ENCODE results near the gene THSD4.
"Not testable (repeated sequence)": the region's sequence is repeated elsewhere in the genome, so short reads cannot be mapped to it uniquely, and the experiment has no call there.

THSD4 gene

DNA sequence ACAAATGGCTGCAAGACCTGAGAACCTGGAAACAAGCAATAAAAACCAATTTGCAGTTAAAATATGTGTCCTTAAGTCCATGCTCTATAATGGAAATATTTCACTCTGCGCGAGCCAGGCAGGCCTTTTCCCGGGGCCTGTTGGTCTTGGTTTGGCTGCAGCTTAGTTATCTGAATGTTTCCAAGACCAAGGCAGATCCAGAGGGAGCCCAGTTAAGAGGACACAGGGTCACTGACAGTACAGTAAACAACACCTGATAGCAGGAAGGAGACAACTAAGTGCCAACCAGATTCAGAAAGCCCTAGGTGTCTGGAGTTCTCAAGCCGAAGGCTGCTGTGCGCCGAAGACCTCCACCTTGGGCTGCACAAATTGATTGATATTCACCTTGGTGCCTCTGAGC lies 32.8 kb downstream of the THSD4 start:
- no peak for DNase-seq

GRCh38 chr15:71149646-71150557 lies 34.6 kb downstream of the THSD4 start:
- no peak for DNase-seq

DNA sequence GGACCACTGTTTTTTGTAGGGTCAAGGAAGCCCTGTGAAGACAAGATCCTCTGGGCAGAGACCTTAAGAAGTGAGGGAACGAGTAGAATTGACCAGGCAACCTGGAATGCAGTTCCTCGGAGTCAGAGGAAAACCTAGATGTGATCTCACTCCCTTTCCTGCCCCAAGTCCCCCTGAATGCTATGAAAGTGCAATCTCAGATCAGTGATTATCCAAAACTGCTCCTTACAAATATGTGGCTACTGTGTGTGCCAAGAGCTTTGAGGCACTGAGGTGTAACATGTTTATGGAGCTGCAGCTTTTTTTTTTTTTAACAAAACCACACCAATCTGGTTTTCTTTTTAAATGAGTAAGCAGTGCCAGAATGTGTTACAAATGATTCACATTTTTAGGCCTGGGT lies 35.8 kb downstream of the THSD4 start:
- no peak for DNase-seq

DNA sequence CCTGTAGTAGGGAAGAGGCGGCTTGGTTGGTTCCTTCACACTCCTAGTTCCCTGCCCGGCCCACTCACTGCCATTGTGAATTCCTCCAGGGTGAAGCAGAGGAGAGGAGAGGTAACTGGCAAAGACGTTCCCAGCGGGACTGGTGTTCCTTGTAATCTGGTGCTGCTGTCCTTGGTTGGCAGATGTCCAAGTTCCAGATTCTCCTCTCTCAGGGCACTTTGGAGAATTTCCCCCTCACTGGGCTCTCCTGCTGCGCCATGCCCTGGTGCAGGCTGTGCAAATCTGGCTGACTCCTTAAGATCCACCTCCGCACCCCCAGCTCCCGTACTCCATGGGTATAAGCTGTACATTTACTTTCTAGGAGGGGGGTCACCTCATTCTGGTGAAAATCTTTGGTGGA lies 37.3 kb downstream of the THSD4 start:
- DNase-seq: no peak

GRCh38 chr15:71153823-71154524 lies 38.7 kb downstream of the THSD4 start:
- DNase-seq: no peak

GRCh38 chr15:71154607-71155200 lies 39.4 kb downstream of the THSD4 start:
- DNase-seq: no peak

- no peak for DNase-seq
These were observed 40.3 kb downstream of the THSD4 start for GRCh38 chr15:71155534-71155933.

GRCh38 chr15:71160976-71161375 lies 45.7 kb downstream of the THSD4 start:
- DNase-seq: no peak

DNA sequence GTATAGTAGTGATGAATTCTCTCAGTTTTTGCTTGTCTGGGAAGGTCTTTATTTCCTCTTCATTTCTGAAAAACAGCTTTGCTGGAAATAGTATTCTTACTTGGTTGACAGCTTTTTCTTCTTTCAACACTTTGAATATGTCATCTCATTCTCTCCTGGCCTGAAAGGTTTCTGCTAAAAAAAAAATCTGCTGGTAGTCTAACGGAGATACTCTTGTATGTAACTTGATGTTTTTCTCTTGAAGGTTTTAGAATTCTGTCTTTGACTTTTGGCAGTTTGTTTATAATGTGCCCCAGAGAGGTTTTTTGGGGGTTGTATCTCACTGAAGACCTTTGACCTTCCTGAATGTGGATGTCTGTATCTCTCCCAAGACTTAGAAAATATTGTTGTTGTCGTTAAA lies 47.0 kb downstream of the THSD4 start:
- no peak for DNase-seq

DNA sequence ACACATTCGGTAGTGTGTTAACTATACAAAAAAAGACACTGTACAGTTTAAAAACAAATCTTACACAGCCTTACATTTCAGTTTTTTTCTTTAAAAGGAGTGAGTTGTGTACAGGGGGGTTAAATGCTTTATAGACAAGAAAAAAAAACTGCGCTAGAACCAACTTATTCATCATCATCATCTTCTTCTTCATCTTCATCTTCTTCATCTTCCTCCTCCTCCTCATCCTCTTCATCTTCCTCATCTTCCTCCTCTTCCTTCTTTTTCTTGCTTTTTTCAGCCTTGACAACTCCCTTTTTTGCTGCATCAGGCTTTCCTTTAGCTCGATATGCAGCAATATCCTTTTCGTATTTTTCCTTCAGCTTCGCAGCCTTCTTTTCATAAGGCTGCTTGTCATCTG lies 49.3 kb downstream of the THSD4 start:
- not testable (repeated sequence) for DNase-seq

DNA sequence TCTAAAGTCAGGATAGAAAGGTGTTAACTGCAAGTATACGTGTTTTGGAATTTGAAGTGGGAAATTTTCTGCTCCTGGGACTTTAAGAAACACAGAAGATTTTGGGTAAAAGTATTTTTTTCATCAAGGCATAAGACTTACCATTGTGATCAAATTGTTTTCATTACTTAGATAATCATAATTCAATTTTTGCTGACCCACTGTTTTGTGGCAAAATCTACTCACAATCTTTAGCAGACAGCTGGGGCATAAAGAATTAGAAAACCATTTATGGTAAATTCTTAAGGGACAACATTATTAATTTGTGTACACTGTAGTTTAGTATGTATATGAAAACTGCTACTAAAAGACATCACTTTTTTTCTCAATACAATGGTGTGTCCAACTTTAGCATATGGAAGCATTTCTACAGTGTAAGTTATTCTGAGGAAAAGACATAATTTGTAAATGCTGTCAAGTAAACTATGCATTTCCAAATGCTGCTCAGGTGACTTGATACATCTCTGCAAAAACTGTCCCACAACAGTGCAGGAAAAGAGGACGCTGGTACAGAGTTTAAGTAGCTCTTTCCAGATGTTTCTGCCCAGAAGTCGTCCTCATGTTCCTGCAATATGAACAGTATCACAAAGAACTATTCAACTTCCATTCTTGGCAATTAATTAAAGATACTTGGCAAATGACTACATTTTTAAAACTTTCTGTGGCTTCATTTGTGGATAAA lies 52.3 kb downstream of the THSD4 start:
- no peak for DNase-seq

DNA sequence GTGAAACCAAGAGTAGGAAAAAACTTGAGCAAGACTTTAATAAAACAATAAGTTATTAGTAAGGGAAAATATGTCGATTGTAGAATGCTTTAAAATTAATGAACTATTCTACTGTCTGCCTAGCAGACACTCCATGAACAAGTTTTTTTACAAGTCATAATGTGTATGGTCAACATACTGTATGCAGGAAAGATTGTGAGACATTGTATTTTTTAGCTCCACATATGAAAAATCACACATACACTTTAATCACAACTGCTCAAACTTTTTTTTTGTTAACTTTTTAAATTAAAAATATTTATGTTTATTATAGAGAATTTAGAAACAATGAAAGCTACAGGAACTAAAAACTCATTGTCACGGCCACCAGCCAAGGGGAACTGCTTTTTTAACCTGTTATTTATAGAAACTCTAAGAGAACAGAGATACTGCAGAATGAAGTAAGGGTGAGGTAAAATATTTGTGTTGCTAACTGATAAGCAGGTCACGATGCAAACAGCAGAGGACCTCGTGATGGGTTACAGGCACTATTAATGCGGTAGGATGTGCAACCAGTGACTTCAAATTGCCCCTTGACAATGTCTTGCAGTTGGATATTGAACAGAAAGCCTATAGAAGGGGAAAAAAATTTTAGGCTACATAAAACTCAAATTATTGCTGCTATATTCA lies 53.0 kb downstream of the THSD4 start:
- no peak for DNase-seq

DNA sequence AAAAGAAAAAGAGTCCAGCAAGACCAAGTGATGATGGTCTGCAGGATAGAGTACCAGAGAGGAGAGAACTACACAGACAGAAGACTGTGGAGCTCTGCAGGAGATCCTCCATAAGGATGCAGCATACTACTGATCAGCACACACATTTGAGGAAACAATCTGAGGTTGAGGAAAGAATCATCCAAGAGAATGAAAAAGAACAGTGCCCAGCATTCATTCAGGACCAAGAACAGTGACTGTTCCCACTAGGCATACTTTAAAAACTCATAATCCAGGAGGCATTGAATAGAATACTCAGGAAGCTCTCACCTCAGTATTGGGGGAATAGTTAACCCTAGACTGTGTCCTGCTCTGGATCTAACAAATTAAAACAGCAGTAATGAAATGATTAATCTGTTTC lies 54.9 kb downstream of the THSD4 start:
- no peak for DNase-seq

DNA sequence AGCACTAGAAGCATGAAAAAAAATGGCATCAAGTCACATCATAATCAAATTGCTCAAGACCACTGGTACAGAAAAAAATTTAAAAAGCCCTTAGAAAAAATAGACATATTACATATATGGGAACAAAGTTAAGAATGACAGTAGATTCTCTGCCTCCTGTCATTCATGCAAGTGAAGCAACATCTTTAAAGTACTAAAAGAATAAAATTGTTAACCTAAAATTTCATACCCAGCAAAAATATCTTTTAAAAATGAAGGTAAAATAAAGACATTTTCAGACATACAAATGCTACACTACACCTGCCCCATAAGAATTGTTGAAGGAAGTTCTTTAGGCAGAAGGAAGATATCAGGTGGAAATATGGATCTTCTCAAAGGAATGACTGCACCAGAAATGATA lies 55.9 kb downstream of the THSD4 start:
- no peak for DNase-seq

DNA sequence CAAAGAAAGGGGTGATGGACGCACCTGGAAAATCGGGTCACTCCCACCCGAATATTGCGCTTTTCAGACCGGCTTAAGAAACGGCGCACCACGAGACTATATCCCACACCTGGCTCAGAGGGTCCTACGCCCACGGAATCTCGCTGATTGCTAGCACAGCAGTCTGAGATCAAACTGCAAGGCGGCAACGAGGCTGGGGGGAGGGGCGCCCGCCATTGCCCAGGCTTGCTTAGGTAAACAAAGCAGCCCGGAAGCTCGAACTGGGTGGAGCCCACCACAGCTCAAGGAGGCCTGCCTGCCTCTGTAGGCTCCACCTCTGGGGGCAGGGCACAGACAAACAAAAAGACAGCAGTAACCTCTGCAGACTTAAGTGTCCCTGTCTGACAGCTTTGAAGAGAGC lies 59.1 kb downstream of the THSD4 start:
- DNase-seq: not testable (repeated sequence)

DNA sequence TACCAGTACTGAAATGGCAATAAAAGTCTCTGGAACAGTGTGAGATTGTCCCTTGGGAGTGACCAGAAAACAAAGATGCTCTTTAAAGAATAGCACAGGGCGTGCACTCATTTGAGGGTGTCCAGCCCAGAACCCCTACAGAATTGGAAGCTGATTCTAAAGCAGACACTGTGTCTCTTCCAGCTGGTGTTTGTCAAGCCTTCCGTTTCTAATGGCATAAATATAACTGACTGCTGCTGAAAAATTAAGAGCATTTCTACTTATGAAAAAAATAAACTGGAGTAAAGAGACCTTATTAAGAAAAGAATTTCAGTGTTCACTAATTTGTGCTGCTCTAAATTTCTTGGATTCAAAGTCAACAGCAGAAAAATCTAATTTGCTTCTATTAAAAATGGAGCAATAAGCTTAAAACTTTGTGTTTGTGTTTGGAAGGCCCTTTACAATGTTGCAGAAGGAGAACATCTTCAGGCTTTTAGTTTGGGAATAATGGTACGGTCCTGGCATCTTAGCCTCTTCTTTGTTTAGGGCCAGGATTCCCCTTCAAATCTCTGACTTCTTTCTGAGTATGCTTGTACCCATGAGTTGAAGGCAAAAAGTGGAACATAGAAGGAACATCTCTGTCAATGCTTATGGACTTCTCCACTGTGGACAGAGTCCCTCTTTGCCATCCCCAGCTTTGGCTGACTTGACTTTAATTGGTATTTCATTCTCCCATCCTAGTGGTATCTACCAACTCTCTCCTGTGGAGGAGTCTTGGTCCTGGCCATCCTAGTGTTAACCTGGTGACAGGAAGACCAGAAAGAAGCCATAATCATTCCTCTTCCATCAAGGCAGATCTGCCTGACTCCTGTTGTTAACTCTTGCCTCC lies 65.9 kb downstream of the THSD4 start:
- DNase-seq: no peak

GRCh38 chr15:71182522-71182921 lies 67.3 kb downstream of the THSD4 start:
- DNase-seq: no peak

GRCh38 chr15:71183063-71183462 lies 67.8 kb downstream of the THSD4 start:
- DNase-seq: no peak

- no peak for DNase-seq
These were observed 70.4 kb downstream of the THSD4 start for GRCh38 chr15:71185706-71186105.

GRCh38 chr15:71186267-71186666 lies 71.0 kb downstream of the THSD4 start:
- DNase-seq: no peak

All from amygdala (tissue), 56 donors.